Large intestine (tissue), 3 donors: ENCODE results near the gene CPXM2. TPM values are rescaled to one million over a fixed set of nuclear protein-coding genes. Genes with fewer than 3 reads are reported as not detected.

Experiments
- DNase-seq, 2 donors: peaks; one replicate each; pipeline versions ENCODE4 v3.0.0 to v3.0.0-alpha.2; 2013
- H3K27ac ChIP-seq: one replicate; pipeline ENCODE4 v1.5.1; 2013; ENCODE audit warnings: low read length
- H3K27me3 ChIP-seq: 2 replicates; pipeline ENCODE4 v1.6.1; 2013; ENCODE audit warnings: low read length; ENCODE audit not compliant: control insufficient read depth, insufficient read depth
- H3K36me3 ChIP-seq: 2 replicates; pipeline ENCODE4 v1.6.1; 2013; ENCODE audit warnings: low read length; ENCODE audit not compliant: control insufficient read depth, insufficient read depth
- H3K4me1 ChIP-seq: one replicate; pipeline ENCODE4 v1.6.1; 2013; ENCODE audit warnings: low read length; ENCODE audit not compliant: control insufficient read depth, insufficient read depth
- H3K4me3 ChIP-seq: one replicate; pipeline ENCODE4 v1.5.1; 2013; ENCODE audit warnings: low read length
- H3K9me3 ChIP-seq: one replicate; pipeline ENCODE4 v1.6.1; 2013; ENCODE audit warnings: mild to moderate bottlenecking, low read depth, low read length, moderate library complexity; ENCODE audit not compliant: control insufficient read depth
- WGBS: methylation state at CpG from one replicate; pipeline ENCODE4 v1.1.5; 2013; ENCODE audit warnings: low lambda C conversion rate; ENCODE audit not compliant: insufficient coverage; 5-methylcytosine and 5-hydroxymethylcytosine counted together
- polyA plus RNA-seq: library from polyadenylated mRNA; unstranded; fragments of 120-200 nt; gene quantifications from one replicate; pipeline ENCODE4 v1.2.1, GENCODE V29; 2013

The CPXM2 gene
- polyA plus RNA-seq, 1 donor, result 63.9 TPM

DNA sequence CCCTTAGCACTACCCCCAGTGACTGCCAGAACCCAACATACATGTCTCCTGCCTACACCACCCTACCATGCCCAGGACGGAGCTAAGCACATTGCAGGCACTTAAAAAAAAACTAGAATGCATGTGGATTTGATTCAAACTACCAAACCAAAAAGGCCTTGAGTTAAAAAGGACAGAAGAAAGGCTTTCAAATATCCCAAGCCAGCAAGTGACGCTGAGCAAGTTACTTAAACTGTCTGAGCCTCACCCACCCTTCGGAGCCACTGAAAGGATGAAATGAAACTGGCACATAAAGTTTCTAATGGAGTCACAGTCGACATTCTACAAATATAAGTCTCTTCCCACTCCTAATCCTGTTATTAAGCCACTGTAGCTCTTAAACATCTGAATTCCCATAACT lies 1.8 kb downstream of the CPXM2 start:
- no peak for DNase-seq
- Histone ChIP-seq H3K27me3 (peaks cover 7% of the 10 kb centered on the region), H3K4me3 (peak overlapping the region; percentile 69), H3K27ac (peak overlapping the region; percentile 77), H3K9me3 (no peaks in the 10 kb centered on the region), H3K4me1 (peaks cover 41% of the 10 kb centered on the region), H3K36me3 (peaks cover 4% of the 10 kb centered on the region)
- WGBS, result no CpG with 5 or more reads among the region's 4 CpGs

DNA sequence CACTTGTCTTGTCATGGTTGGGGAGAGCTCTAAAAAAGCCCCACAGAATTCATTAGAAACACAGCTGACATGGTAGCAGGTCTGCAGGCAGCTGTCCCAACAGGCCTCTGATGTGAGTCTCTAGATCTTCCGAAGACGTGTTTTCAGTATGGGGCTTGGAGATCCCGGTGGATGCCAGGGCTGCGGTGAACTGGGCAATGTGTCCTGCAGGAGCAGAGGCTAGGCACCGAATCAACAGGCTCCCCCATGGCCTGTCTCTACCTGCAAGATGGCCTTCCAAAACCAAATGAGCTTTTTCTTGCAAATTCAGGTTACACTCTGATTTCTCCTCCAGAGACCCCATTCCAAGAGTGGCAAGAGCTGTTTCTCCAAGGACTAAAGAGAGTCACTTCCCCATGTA lies 2.9 kb downstream of the CPXM2 start:
- no peak overlapping the region for H3K4me3 ChIP-seq
- WGBS, result no CpG with 5 or more reads among the region's 5 CpGs
- no peak for DNase-seq
- no peaks in the 10 kb centered on the region for H3K9me3 ChIP-seq
- peaks cover 41% of the 10 kb centered on the region for H3K4me1 ChIP-seq
- peaks cover 7% of the 10 kb centered on the region for H3K27me3 ChIP-seq
- H3K27ac ChIP-seq, result peak overlapping the region; percentile 77
- peaks cover 4% of the 10 kb centered on the region for H3K36me3 ChIP-seq

- peak; percentile 78 to 87 for DNase-seq
- H3K27me3 ChIP-seq, result peaks cover 7% of the 10 kb centered on the region
- peaks cover 41% of the 10 kb centered on the region for H3K4me1 ChIP-seq
- H3K27ac ChIP-seq, result peak overlapping the region; percentile 77
- H3K9me3 ChIP-seq, result no peaks in the 10 kb centered on the region
- WGBS, result 20% methylated on average over 1 of the region's 3 CpGs
- peaks cover 4% of the 10 kb centered on the region for H3K36me3 ChIP-seq
- H3K4me3 ChIP-seq, result no peak overlapping the region
These were observed 3.4 kb downstream of the CPXM2 start for GRCh38 chr10:123888256-123888655.

- Histone ChIP-seq H3K36me3 (peaks cover 4% of the 10 kb centered on the region), H3K27ac (no peak overlapping the region), H3K4me3 (no peak overlapping the region), H3K9me3 (no peaks in the 10 kb centered on the region), H3K27me3 (peaks cover 5% of the 10 kb centered on the region), H3K4me1 (peaks cover 36% of the 10 kb centered on the region)
- WGBS, result 63% methylated on average over 2 of the region's 6 CpGs
- DNase-seq, result no peak
These were observed 5.3 kb downstream of the CPXM2 start for GRCh38 chr10:123886292-123886691.

- WGBS, result no CpG with 5 or more reads among the region's 6 CpGs
- peak in 1 of 2 donors; percentile 28 for DNase-seq
- H3K27me3 ChIP-seq, result no peaks in the 10 kb centered on the region
- no peaks in the 10 kb centered on the region for H3K9me3 ChIP-seq
- peaks cover 4% of the 10 kb centered on the region for H3K36me3 ChIP-seq
- peaks cover 36% of the 10 kb centered on the region for H3K4me1 ChIP-seq
- no peak overlapping the region for H3K4me3 ChIP-seq
- H3K27ac ChIP-seq, result no peak overlapping the region
These were observed 6.0 kb downstream of the CPXM2 start for GRCh38 chr10:123885406-123886170.

- peaks cover 4% of the 10 kb centered on the region for H3K36me3 ChIP-seq
- no peak overlapping the region for H3K27ac ChIP-seq
- peaks cover 32% of the 10 kb centered on the region for H3K4me1 ChIP-seq
- WGBS, result no CpG with 5 or more reads among the region's 5 CpGs
- no peaks in the 10 kb centered on the region for H3K27me3 ChIP-seq
- H3K9me3 ChIP-seq, result no peaks in the 10 kb centered on the region
- DNase-seq, result no peak
- no peak overlapping the region for H3K4me3 ChIP-seq
These were observed 6.7 kb downstream of the CPXM2 start for GRCh38 chr10:123884907-123885381.

DNA sequence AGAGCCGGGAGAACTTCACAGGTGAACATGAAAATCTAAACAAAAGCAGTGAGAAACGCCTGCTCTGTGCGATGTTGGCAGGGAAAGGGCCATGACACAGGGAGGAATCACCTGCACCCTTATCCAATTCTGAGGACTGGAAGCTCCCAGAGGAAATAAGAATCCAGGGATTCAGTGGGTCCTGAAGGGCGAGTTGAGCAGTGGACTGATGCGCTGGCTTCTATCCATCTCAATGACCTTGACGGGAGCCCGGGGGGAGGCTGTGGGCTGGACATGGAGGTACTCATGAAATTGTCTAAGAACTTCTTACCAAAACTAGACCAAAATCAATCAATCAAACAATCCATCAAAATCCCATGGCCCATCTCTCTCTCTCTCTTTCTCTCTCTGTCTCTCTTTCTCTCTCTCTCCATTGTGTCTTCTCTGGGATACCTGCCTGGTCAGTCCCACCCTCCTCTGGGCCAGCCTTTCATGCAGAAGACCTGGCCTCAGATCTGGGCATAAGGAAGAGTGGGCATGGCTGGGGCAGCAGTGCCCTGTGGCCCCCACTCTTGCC lies 7.2 kb downstream of the CPXM2 start:
- no peaks in the 10 kb centered on the region for H3K9me3 ChIP-seq
- no peaks in the 10 kb centered on the region for H3K27me3 ChIP-seq
- H3K27ac ChIP-seq, result no peak overlapping the region
- peaks cover 32% of the 10 kb centered on the region for H3K4me1 ChIP-seq
- H3K36me3 ChIP-seq, result peaks cover 4% of the 10 kb centered on the region
- no peak overlapping the region for H3K4me3 ChIP-seq
- WGBS, result no CpG with 5 or more reads among the region's 7 CpGs
- DNase-seq, result no peak

DNA sequence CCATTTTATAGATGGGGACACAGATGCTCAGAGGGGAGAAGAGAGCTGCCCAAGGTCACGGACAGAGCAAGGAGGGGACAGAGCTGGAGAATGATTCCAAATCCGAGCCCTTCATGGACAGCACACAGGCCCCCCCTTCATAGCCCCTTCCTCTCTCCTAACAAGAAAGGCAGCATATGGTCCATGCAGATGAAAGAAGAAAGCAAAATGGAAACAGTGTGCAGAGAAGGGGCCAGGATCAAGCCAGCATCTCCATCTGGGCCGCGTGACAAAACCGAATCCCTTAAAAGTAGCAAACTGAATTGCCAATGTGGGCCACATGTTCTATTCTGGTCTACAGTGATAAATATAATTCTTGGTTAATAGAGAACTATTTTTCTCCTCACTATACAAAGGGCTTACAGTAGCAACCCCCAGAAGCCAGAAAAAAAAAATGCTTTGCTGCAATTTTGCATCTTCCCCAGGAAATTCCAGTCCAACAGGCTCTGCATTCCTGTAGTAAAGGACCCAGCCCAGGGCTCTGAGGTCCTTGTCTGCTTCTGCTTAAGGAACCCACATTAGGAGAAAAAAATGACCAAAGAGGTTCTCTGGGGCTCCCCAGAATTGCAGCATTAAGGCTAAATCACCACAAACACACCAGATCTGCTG lies 7.8 kb downstream of the CPXM2 start:
- H3K9me3 ChIP-seq, result no peaks in the 10 kb centered on the region
- no peak overlapping the region for H3K4me3 ChIP-seq
- no peaks in the 10 kb centered on the region for H3K27me3 ChIP-seq
- H3K27ac ChIP-seq, result no peak overlapping the region
- H3K36me3 ChIP-seq, result peaks cover 6% of the 10 kb centered on the region
- no peak for DNase-seq
- H3K4me1 ChIP-seq, result peaks cover 34% of the 10 kb centered on the region
- WGBS, result no CpG with 5 or more reads among the region's 5 CpGs

DNA sequence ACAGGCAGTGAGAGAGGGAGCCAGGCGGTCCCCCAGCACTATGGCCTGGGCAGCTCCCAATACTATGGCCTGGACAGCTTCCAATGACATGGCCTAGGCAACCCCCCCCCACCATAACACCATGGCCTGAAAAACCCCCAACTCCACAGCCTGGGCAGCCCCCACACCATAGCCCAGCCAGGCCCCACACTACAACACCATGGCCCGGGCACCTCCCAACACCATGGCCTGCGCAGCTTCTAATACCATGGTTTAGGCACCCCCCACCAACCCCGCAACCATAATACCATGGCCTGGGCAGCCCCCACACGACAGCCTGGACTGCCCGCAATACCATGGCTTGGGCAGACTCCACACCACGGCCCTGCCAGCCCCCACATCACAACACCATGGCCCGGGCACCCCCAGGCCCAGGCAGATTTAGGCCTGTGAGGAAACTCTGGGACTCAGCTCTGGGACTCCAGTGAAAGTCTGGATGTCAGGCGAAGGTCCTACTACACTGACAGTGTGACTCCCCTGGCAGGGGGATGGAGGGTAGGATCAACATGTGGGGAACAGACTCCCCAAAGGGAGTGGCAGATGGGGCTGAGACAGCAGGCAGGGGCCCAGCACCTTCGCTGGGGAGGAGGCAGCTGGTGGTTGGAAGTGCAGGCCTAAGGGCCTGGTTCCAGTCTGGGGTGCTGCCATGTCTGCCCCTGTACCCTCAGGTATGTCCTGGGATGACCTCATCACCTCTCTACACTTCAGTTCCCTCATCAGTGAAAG lies 8.7 kb downstream of the CPXM2 start:
- peaks cover 7% of the 10 kb centered on the region for H3K36me3 ChIP-seq
- no peak overlapping the region for H3K4me3 ChIP-seq
- WGBS, result no CpG with 5 or more reads among the region's 10 CpGs
- peaks cover 35% of the 10 kb centered on the region for H3K4me1 ChIP-seq
- DNase-seq, result no peak
- no peaks in the 10 kb centered on the region for H3K9me3 ChIP-seq
- H3K27me3 ChIP-seq, result no peaks in the 10 kb centered on the region
- no peak overlapping the region for H3K27ac ChIP-seq

DNA sequence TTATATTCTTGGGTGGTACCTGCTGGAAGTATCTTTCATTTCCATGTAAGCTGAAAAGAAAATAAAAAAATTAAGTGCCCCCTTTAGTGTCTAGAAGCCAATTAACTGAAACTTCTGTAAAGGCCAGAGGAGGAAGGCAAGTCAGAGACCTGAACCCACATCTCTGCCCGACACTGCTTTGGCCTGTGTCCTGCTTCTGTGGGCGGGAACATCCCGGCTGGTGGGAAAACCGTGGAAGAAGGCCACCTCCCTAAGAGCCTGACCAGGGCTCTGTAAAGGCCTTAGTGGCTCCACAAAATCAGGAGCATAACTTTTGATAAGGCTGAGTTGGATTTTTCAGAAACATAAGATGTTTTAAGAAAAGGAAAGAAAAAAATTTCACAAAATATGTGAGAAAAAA lies 9.4 kb downstream of the CPXM2 start:
- H3K27me3 ChIP-seq, result no peaks in the 10 kb centered on the region
- peaks cover 30% of the 10 kb centered on the region for H3K4me1 ChIP-seq
- H3K9me3 ChIP-seq, result no peaks in the 10 kb centered on the region
- peaks cover 9% of the 10 kb centered on the region for H3K36me3 ChIP-seq
- WGBS, result no CpG with 5 or more reads among the region's 4 CpGs
- no peak overlapping the region for H3K4me3 ChIP-seq
- H3K27ac ChIP-seq, result no peak overlapping the region
- DNase-seq, result no peak
